ENCODE data around the gene ARHGAP26. TPM values are rescaled to one million over a fixed set of nuclear protein-coding genes. Genes with fewer than 3 reads are reported as not detected.

The ARHGAP26 gene
- polyA plus RNA-seq, 3 donors: 11.0 to 12.1 (median 11.4) TPM

DNA sequence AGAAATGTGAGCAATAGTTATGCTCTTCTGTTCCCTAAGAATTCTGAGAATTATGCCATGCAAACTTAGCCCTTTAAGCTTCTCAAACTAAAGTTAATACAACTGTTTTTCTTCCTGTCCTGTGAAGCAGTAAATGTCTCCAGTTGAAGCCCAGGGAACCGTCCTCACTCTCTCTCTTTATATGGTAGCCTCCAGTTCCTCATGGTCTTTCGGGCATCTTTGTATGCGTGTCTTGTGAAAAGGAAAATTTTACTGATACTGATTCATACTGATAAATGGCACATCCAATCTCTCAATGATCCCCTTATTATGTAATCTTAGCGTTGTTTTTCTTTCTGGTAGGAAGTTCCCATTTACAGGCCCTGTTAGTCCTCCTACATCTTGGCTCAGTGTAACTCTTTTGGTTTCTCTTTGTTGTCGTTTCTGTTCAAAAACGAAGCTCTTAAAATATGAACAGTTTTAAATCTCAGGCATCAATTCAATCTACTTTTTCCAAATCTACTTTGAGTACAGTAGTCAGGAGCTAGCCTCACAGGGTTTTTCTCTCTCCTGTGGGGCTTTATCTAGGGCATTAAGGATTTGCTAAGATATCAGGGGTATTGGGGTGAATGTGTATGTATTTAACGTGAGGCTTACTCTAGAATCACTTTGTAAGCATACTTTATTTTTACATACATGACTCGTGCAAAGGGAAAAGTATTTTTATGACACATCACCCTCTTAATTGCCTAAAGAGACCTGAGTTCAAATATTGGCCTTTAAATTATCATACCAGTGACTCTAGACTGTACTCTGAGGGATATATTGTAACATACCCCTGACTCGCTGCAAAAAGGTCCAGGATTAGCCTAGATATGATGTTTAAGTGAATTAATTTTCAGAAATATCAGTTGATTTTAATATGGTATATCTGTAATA, 375.3 kb downstream of the ARHGAP26 start:
- DNase-seq (ENCODE audit: low read depth in 3 of 3, low spot score in 2 of 3): no peak

DNA sequence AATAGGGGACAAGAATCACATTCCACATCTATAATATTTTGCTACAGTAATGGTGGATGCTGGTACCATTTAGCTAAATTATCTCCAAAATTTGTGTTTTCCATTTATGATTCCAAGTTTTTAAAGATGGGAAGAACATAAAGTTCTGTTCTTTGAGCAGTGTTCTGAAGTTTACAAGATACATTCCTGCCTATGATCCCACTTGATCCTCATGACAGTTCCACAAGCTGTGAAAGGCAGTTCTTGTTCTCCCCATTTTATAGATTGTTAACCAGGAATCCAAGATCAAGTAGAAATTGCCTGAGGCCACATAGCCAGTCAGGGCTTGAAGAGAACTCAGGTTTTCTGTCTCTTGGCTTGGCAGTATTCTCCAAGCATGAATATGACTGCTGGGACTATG, 376.0 kb downstream of the ARHGAP26 start:
- no peak for DNase-seq (ENCODE audit: low read depth in 3 of 3, low spot score in 2 of 3)

DNA sequence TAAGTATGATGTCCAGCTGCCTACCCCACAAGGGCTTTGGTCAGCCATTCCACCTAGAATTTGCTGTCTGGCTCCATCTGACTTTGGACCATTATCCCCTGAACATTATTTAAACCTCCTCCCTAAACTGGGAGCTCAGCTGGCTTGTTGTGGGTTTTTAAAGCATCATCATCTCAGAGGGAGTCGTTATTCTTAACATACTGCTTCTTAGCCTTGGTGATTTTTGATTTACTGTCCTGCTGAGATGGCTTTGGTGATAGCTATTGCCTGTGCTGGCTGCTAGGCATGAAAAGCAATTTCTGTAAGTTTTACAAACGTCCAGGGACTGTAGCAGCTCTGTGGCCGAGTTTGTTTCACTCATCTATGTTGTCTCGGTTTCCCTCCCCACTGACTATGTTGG, 377.2 kb downstream of the ARHGAP26 start:
- DNase-seq (ENCODE audit: low read depth in 3 of 3, low spot score in 2 of 3): no peak

DNA sequence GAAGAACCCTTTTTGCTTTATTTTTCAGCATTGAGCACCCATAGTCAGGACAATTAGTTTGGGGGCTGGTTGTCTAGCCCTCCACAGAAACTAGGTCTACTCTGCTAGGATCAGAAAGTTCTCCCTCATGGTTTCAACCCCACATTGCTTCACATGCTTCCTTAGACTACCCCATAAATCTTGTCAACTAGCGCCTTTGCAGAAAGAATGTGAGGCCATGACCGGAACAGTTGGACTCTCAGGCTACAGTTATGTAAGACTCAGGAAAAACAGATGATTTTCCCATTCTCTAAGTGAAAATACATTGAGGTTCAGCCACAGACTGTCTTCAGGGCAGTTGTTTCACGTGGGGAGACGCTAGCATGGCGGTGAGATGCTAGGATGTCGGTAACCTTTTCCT, 377.7 kb downstream of the ARHGAP26 start:
- DNase-seq (ENCODE audit: low read depth in 3 of 3, low spot score in 2 of 3): peak in 1 of 3 donors; percentile 58

DNA sequence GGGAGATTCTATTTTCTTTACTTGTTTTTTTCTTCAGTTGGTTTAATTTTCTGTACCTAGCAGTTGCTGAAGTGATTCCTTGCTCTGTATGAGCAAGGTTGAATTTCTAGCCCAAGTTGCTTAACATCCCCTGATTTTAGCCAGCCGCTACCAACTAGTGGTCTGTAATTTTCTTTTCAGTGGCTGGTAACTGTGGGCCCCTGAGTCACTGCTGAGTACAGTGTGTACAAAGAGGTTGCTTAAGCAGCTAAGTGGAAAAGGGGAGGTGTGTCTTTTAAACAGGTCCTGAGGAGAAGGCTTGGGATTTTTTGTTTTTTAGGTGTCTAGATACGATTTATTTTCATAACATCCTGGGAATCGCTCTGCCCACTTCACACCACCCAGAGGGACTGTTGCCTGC, 378.6 kb downstream of the ARHGAP26 start:
- no peak for DNase-seq (ENCODE audit: low read depth in 3 of 3, low spot score in 2 of 3)

DNA sequence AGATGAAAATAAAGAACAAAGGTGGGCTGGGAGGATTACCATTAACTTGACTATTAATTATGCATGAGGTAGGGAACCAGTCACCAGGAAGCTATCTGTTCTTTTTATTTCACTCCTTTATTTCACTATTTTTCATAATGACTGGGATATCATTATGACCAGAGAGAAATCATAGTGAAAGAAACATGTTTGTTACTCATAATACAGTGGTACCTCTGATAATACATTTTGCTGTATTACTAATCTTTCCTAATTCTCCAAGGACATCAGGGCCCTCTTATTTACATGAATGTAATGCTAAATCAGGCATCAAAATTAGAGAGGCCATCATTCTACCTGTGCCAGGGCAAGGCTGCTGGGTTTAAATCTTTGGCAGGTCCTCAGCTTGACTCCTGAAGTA, 379.6 kb downstream of the ARHGAP26 start:
- no peak for DNase-seq (ENCODE audit: low read depth in 3 of 3, low spot score in 2 of 3)

DNA sequence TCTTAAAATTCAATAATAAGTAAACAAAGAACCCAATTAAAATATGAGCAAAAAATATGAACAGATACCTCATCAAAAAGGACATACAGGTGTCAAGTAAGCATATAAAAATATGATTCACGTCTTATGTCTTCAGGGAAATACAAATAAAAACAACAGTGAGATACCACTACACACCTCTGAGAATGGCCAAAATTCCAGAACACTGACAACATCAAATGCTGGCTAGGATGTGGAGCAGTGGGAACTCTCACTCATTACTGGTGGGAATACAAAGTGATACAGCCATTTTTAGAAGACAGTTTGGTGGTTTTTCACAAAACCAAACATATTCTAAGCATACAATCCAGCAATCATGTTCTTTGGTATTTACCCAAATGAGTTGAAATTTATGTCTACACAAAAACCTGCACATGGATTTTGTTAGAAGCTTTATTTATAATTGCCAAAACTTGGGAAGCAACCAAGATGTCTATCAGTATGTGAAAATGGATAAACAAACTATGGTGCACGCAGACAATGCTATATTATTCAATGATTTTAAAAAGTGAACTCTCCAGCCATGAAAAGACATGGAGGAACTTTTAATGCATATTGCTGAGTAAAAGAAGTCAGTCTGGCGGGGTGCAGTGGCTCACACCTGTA, 381.0 kb downstream of the ARHGAP26 start:
- DNase-seq (ENCODE audit: low read depth in 3 of 3, low spot score in 2 of 3): no peak

DNA sequence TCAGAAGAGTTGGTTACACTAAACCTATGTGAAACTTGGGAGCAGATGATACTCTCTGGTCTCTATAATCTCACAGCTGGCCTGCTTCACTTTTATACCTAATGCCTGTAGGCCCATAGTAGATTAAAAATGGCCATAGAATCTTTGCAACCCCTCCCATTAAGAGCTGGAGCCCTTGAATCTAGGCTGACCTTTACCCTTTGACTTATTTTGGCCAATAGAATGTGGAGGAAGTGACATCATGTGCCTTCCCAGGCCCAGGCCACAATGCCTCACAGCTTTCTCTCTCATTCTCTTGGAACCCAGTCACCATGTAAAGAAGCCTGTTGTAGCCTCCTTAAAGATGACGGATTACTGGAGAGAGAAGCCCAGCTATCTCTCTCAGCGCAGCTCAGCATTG, 382.3 kb downstream of the ARHGAP26 start:
- DNase-seq (ENCODE audit: low read depth in 3 of 3, low spot score in 2 of 3): no peak

DNA sequence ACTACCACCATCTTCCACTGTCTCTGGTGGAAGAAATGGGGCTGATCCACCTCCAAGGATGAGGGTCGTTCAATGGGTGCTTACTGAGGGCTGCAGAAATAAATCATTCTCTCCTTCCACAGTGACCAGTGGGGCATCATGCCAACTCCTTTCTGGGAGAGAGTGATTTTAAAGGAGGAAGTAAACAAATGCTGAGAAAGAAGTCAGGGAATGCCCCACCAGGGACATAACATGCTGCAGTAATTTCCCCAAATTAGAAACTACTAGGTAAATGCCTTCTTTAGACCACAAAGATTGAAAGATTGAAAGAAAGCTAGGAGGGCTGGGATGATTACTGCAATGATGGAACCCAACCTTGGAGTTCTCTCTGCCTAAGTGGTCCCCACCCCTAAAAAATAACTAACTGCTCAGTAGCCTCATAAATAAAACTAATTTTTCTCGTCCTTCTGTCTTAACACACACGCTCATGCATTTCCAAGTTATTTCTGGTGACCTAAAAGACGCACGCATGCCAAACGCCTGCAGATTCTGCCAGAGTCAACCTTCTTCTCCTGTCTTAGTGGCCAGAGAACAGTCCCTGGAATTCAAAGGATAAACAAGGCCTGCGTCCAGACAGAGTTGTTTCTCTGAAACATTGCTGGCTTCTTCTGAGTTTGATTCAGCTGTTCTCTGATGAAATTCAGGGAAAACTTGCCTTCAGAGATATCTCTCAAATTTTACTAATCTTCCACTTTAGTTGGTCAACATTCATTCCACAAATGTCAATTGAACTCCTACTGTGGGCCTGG, 383.3 kb downstream of the ARHGAP26 start:
- DNase-seq (ENCODE audit: low read depth in 3 of 3, low spot score in 2 of 3): no peak

DNA sequence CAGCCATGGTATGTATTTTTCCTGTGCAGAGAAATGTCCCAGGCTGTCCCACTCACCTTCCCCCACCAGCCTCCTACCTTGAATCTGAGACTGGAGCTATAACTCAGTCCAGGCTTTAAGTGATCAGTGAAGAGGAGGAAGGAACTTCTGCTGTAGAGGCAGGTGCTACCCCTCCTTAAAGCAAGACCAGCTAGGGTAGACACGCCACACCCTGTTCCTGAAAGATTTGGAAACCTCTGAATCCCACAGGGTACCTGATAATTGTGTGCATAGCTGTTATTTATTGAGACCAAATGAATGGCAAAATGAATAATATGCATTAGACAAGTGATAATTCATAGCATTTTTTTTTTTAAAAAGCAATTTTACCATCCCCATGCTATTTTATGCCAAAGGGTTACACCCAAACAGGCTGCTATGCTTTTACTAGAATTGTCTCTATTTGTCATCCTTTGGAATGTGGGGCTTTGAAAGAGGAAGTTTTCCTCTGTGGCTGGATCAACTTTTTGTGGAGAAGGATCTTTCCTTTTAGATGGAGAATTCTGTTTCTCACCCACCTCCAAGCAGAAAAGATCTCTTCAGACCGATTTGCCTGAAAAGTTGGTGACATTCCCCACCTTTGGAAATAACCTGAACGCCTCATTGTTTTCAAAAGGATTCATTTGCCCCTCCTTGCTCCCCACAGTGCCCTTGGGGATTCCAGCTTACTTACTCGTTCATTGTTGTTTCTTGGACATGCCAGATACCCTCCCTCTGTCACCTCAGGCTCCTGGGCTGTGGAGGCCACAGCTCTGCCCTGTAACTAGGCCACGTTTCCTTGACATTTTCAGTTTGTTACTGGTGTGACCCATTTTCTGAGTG, 384.6 kb downstream of the ARHGAP26 start:
- no peak for DNase-seq (ENCODE audit: low read depth in 3 of 3, low spot score in 2 of 3)

DNA sequence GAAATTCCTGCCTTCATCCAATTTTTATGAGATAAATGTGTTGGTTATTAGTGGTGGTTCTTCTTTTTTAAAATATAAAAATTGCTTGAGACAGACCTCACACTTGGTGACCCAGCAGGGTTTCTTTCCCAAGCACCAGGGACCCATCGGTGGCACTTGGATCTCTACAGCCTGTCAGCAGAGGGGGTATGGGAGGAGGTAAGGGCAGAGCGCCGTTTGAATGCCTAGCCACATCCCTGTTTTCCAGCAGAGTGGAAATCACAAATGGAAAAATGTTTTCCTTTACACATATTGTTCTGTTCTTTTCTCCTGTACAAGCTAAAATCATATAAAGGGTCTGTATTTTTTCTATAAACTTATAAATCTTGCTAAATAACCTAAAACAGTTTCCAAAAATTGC, 385.3 kb downstream of the ARHGAP26 start:
- DNase-seq (ENCODE audit: low read depth in 3 of 3, low spot score in 2 of 3): no peak

DNA sequence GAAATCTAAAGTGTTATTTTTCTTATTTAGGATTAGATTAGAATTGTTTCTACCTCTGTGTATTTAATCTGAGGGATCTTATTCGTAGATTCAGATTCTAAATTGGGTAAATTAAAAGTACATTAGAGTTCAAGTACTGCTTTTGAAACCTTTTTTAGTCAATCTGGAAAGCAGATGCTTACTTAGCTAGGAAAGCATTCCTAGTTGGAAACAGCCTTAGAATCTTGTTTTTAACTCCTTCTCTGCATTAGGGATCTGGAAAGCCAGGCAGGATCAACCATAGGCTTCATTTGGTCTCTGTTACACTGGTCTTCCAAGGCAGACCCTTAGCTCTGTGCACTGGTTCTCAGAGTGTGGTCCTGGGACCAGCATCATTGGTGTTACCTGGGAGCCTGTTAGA, 385.9 kb downstream of the ARHGAP26 start:
- DNase-seq (ENCODE audit: low read depth in 3 of 3, low spot score in 2 of 3): no peak

DNA sequence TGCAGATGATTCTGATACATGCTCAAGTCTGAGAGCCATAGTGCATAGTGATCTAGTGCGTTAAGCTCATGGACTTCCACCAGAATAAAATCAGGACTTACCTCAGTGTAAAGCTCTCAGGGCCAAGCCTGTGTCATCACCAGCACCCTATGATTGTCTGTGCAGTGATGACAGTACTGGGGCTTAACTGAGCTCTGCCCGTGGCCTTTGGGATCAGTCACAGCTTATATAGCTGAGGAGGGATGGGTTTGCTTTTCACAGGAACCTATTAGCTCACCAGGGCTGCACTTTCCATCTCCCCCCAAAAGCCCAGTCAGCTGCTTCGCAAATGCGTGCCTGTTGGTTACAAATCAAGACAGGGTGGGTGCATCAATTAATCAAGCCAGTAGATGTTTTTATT, 386.4 kb downstream of the ARHGAP26 start:
- no peak for DNase-seq (ENCODE audit: low read depth in 3 of 3, low spot score in 2 of 3)

DNA sequence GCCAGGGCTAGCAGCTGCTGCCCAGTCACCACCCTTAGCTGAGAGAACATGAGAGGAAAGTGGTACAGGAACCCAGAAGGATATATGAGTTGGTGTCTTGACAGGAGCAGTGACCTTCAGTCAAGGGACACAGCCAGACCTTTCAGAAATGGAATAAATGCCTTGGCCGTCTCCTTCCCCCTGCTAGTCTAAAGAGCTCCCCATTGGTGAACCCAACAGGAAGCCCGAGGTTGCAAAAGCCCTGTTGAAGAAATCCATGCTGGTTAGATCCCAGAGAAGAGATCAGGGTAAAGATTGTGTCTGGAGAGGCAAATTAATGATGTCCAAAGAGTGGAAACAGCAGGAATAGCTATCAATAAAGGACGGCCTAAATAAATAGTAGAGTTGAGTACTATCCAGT, 388.9 kb downstream of the ARHGAP26 start:
- no peak for DNase-seq (ENCODE audit: low read depth in 3 of 3, low spot score in 2 of 3)

DNA sequence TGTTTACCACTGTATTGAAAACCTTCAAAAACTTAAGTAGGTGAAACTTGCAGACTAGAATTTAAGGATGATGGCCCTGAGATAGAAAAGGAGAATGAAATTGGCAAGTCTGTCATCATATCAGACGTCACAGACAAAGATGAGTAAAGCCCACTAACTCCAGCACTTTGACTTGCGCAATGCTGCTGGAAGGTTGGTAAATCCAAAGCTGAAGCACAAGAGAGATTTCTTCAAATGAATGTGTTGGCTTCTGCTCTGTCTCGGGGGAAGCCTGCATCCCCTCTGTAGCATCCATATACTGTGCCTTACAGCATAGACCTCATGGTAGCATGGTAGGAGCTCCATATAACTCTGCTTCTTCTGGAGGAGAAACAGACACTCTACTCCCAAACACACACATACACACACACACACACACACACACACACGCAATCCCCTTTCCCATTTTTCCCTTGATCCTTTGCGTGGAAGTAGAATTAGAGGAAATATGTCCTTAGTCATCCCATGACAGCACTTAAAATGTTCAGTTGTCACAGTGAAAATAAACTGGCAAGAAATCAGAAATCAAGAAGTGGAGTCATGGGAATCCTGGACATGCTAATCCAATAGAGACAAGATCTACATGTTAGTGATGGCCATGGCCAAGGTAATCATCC, 391.8 kb downstream of the ARHGAP26 start:
- DNase-seq (ENCODE audit: low read depth in 3 of 3, low spot score in 2 of 3): no peak

DNA sequence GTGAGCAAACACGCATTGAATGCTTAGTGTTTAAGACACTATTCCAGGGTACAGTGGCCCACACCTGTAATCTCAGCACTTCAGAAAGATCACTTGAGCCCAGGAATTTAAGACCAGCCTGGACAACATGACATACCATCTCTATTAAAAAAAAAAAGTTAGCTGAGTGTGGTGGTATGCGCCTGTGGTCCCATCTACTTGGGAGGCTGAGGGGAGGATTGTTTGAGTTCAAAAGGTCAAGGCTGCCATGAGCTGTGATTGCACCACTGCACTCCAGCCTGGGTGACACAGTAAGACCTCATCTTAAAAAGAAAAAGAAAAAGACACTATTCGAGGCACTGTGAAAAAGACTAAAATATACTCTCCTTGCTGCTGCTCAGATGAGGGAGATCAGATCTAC, 392.6 kb downstream of the ARHGAP26 start:
- no peak for DNase-seq (ENCODE audit: low read depth in 3 of 3, low spot score in 2 of 3)

DNA sequence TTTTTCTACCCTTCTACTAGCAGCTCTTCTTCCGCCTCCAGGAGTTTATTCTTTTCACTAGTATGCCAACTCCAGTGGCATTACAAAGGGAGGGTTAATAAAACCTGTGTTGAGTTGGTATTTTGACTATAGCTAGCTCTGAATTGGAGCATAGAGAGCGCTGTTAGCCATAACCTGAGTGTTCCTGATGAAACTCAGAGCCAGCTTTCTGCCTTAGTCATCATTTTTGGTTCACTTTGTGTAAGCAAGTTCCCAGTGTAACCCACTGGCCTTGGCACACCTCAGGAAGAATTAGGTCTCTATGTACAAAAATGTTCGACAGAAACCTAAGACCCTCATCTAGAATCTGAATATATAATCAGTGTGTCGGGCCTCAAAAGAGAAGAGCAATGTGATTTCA, 394.4 kb downstream of the ARHGAP26 start:
- DNase-seq (ENCODE audit: low read depth in 3 of 3, low spot score in 2 of 3): no peak

DNA sequence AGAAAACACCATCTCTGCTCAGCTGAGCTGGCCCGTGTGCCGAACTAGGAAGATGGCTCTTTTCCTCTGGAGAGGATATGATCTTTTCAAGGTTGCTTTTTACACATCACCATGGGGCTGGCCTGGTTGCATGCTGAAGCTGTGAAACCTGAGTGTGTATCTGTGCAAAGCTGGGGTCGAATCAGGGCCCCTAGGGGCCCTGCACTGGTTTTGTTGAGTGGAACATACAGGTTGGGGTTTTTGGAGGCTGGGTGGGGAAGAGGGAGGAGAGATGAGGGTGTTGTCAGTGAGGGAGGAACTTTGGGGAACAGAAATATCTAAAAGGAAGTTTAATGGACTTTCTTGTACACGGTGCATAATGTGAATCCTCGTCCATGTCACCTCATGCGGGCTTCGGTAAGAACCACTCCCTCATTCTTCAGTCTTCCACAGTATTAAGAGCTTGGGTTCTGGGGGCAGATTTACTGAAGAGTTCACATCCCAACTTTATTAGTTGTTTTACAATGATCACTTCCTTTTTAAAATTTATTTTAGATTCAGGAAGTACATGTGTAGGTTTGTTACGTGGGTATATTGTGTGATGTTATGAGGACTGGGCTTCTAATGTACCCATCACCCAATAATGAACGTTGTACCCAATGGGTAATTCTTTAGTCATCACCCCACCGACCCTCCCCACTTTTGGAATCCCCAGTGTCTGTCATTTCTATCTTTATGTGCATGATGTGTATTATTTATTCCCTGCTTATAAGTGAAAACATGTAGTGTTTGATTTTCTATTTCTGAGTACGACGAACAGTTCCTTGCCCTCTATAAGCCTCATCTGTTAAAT, 395.1 kb downstream of the ARHGAP26 start:
- DNase-seq (ENCODE audit: low read depth in 3 of 3, low spot score in 2 of 3): no peak

DNA sequence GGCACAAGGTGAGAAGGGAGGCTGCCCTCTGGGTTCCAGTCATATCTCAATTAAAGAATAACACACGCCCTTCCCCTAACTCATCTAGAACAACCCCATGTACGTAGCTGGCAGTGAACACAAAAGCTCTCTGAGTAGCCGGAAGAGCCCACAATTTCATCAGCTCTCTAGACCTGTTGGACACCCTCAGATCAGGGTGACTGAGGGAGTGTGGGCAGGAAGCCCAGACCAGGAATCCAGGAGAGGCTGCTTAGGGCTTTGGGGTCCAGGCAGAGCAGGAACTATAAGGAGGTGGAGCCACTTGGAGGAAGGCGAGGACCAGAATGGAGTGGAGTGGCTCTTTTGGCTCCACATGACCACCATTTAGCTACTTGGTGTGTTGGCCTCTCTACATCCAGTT, 395.9 kb downstream of the ARHGAP26 start:
- DNase-seq (ENCODE audit: low read depth in 3 of 3, low spot score in 2 of 3): no peak

Measured in right renal cortex interstitium (tissue), 3 donors.